ENCODE measurements around the gene RGS21. TPM values are rescaled to one million over a fixed set of nuclear protein-coding genes. Genes with fewer than 3 reads are reported as not detected.

Gene RGS21
- total and polyA plus RNA-seq, 9 donors, result not detected

GRCh38 chr1:192395211-192395610 is 78.4 kb downstream of the RGS21 start:
- TF ChIP-seq EP300 (IDR thresholded peaks at IDR 0.05) (no peak), POLR2A (IDR thresholded peaks at IDR 0.05) (no peak)
- TF ChIP-seq, protein P1, sequence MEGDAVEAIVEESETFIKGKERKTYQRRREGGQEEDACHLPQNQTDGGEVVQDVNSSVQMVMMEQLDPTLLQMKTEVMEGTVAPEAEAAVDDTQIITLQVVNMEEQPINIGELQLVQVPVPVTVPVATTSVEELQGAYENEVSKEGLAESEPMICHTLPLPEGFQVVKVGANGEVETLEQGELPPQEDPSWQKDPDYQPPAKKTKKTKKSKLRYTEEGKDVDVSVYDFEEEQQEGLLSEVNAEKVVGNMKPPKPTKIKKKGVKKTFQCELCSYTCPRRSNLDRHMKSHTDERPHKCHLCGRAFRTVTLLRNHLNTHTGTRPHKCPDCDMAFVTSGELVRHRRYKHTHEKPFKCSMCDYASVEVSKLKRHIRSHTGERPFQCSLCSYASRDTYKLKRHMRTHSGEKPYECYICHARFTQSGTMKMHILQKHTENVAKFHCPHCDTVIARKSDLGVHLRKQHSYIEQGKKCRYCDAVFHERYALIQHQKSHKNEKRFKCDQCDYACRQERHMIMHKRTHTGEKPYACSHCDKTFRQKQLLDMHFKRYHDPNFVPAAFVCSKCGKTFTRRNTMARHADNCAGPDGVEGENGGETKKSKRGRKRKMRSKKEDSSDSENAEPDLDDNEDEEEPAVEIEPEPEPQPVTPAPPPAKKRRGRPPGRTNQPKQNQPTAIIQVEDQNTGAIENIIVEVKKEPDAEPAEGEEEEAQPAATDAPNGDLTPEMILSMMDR (IDR thresholded peaks at IDR 0.05), result no peak
- Histone ChIP-seq H3K27ac (no peak overlapping the region), H3K4me3 (no peak overlapping the region), H3K9me3 (no peaks in the 10 kb centered on the region), H3K27me3 (no peaks in the 10 kb centered on the region), H3K36me3 (no peaks in the 10 kb centered on the region), H3K4me1 (ENCODE audit: insufficient read depth) (no peaks in the 10 kb centered on the region)
- no peak for DNase-seq
- WGBS, 3 donors, result 84 to 89% (median 87%) methylated on average over 2 of the region's 2 CpGs
- intact Hi-C loops (cut with DNase I), result no loop called here

GRCh38 chr1:192395895-192396294 is 79.1 kb downstream of the RGS21 start:
- TF ChIP-seq, protein P1 (IDR thresholded peaks at IDR 0.05), result no peak
- no peak for TF ChIP-seq EP300 (IDR thresholded peaks at IDR 0.05)
- TF ChIP-seq POLR2A (IDR thresholded peaks at IDR 0.05), result no peak
- no peak overlapping the region for H3K27ac ChIP-seq
- 70 to 77% (median 75%) methylated on average over 3 of the region's 3 CpGs for WGBS, 3 donors

DNA sequence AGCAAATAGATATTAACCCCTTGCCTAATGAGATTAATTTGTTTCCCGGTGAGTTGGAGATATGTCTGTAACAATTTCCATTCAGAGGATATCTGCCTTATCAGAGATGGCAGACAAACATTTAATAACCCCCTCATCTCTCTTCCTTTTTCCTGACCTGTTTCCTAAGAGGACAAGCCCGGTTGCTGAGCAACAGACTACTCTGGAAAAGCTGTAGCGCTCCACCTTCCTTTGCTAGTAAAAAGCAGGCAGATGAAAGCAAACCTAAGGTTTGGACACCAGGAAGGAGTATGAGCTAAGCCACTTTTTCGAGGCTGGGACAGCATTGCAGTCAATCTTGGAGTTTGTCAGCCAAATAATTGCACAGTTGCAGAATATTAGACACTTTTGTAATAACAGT is 82.4 kb downstream of the RGS21 start:
- WGBS, 3 donors, result 49 to 63% (median 53%) methylated on average over 4 of the region's 4 CpGs
- Histone ChIP-seq H3K4me1 (ENCODE audit: insufficient read depth) (no peaks in the 10 kb centered on the region), H3K36me3 (no peaks in the 10 kb centered on the region), H3K27ac (no peak overlapping the region), H3K27me3 (no peaks in the 10 kb centered on the region), H3K9me3 (no peaks in the 10 kb centered on the region), H3K4me3 (no peak overlapping the region)
- TF ChIP-seq POLR2A (IDR thresholded peaks at IDR 0.05) (no peak), EP300 (IDR thresholded peaks at IDR 0.05) (no peak)
- TF ChIP-seq, protein P1 (IDR thresholded peaks at IDR 0.05), result no peak
- no peak for DNase-seq
- intact Hi-C loops (cut with DNase I), result no loop called here

More at GRCh38 chr1:192395895-192396294, 79.1 kb downstream of the RGS21 start:
- DNase-seq, result no peak
- Histone ChIP-seq H3K36me3 (no peaks in the 10 kb centered on the region), H3K27me3 (no peaks in the 10 kb centered on the region), H3K4me1 (ENCODE audit: insufficient read depth) (no peaks in the 10 kb centered on the region), H3K9me3 (no peaks in the 10 kb centered on the region), H3K4me3 (no peak overlapping the region)
- intact Hi-C loops (cut with DNase I), result no loop called here

DNA sequence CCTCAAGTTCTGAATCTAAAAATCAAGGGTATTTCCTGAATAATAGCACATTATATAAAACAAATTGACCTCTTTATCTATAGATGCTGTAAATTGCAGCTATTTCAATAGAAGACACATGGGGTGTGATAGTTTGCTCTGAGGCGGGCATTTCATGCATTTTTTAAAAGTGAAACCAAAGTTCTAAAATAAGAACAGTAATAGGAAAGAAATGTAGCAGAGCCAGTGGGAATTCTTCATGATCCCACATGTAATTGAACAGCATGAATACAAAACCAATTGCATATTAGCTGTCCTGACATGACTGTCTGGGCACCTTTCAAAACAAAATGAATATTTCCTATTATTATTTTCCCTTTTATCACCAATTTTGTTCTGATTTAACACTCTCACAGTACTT is 85.0 kb downstream of the RGS21 start:
- no peaks in the 10 kb centered on the region for H3K36me3 ChIP-seq
- TF ChIP-seq, protein P1 (IDR thresholded peaks at IDR 0.05), result no peak
- TF ChIP-seq POLR2A (IDR thresholded peaks at IDR 0.05), result no peak
- no peak for TF ChIP-seq EP300 (IDR thresholded peaks at IDR 0.05)
- H3K9me3 ChIP-seq, result no peaks in the 10 kb centered on the region
- intact Hi-C loops (cut with DNase I), result no loop called here
- WGBS, 3 donors, result 14 to 23% (median 21%) methylated on average over 1 of the region's 1 CpG
- H3K4me3 ChIP-seq, result no peak overlapping the region
- no peaks in the 10 kb centered on the region for H3K27me3 ChIP-seq
- H3K27ac ChIP-seq, result no peak overlapping the region
- DNase-seq, result no peak
- H3K4me1 ChIP-seq (ENCODE audit: insufficient read depth), result no peaks in the 10 kb centered on the region

- H3K36me3 ChIP-seq, result no peaks in the 10 kb centered on the region
- TF ChIP-seq POLR2A (IDR thresholded peaks at IDR 0.05) (no peak), EP300 (IDR thresholded peaks at IDR 0.05) (no peak)
- TF ChIP-seq, protein P1 (IDR thresholded peaks at IDR 0.05), result no peak
- no peak overlapping the region for H3K27ac ChIP-seq
- H3K9me3 ChIP-seq, result no peaks in the 10 kb centered on the region
- no peaks in the 10 kb centered on the region for H3K4me1 ChIP-seq (ENCODE audit: insufficient read depth)
- no peak for DNase-seq
- H3K4me3 ChIP-seq, result no peak overlapping the region
- H3K27me3 ChIP-seq, result no peaks in the 10 kb centered on the region
- intact Hi-C loops (cut with DNase I), result no loop called here
Measured at GRCh38 chr1:192402571-192402970, 85.8 kb downstream of the RGS21 start.

Data from ovary (tissue), 9 donors.